Hippocampal formation (tissue), 2 donors: ENCODE results near the gene APOE.
"Not testable (repeated sequence)": the region's sequence is repeated elsewhere in the genome, so short reads cannot be mapped to it uniquely, and the experiment has no call there.

ENCODE experiments used
- DNase-seq, 2 donors: peaks; one replicate each; lab custom pipeline; 2025; lab: John Stamatoyannopoulos, UW

APOE gene

GRCh38 chr19:44884566-44884965 is 21.0 kb upstream of the APOE start:
- DNase-seq = no peak

GRCh38 chr19:44886141-44886540 is 19.5 kb upstream of the APOE start:
- no peak for DNase-seq

GRCh38 chr19:44887648-44888047 is 17.9 kb upstream of the APOE start:
- no peak for DNase-seq

- DNase-seq = not testable (repeated sequence)
These were observed 17.3 kb upstream of the APOE start for GRCh38 chr19:44888335-44888734.

- DNase-seq = no peak
These were observed 15.7 kb upstream of the APOE start for GRCh38 chr19:44889830-44890365.

- peak; percentile 100 for DNase-seq
These were observed 15.1 kb upstream of the APOE start for GRCh38 chr19:44890366-44891015.

- peak in 1 of 2 donors; percentile 100 for DNase-seq
These were observed 14.3 kb upstream of the APOE start, which contains the start of gene TOMM40 for GRCh38 chr19:44891016-44891882. Gene TOMM40 (plus strand): TSS chr19:44891254. CDS start chr19:44891416, 162 bp downstream.

- DNase-seq = no peak
These were observed 12.7 kb upstream of the APOE start for GRCh38 chr19:44892932-44893331.

- no peak for DNase-seq
These were observed 12.1 kb upstream of the APOE start for GRCh38 chr19:44893332-44894051.

- DNase-seq = no peak
These were observed 11.6 kb upstream of the APOE start for GRCh38 chr19:44894052-44894400.

GRCh38 chr19:44894946-44895345 is 10.7 kb upstream of the APOE start:
- DNase-seq = no peak

- no peak for DNase-seq
These were observed 7.8 kb upstream of the APOE start for GRCh38 chr19:44897835-44898234.

- no peak for DNase-seq
These were observed 5.0 kb upstream of the APOE start for GRCh38 chr19:44900328-44901244.

- no peak for DNase-seq
These were observed 2.4 kb upstream of the APOE start for GRCh38 chr19:44903216-44903601.

- DNase-seq = peak in 1 of 2 donors; percentile 61
These were observed 1.8 kb upstream of the APOE start for GRCh38 chr19:44903602-44904425.

GRCh38 chr19:44904426-44904994 is 1.1 kb upstream of the APOE start:
- DNase-seq = no peak

GRCh38 chr19:44907613-44908012 is 2.0 kb downstream of the APOE start:
- DNase-seq = no peak

- DNase-seq = no peak
These were observed 2.7 kb downstream of the APOE start for GRCh38 chr19:44908074-44908835.

GRCh38 chr19:44908836-44909261 is 3.3 kb downstream of the APOE start:
- DNase-seq = no peak
